Smooth muscle cell of the pulmonary artery (primary cell): Measurements from ENCODE around the gene PTP4A1. TPM values are rescaled to one million over a fixed set of nuclear protein-coding genes. Genes with fewer than 3 reads are reported as not detected.

Experiments used
- total RNA-seq: library from RNA; depleted of rRNA; stranded (reverse); fragments of >200 nt; gene quantifications from 2 replicates; pipeline ENCODE4 v1.2.3, GENCODE V29; 2014

The PTP4A1 gene
- 116 and 131 TPM in 2 replicates for total RNA-seq

DNA sequence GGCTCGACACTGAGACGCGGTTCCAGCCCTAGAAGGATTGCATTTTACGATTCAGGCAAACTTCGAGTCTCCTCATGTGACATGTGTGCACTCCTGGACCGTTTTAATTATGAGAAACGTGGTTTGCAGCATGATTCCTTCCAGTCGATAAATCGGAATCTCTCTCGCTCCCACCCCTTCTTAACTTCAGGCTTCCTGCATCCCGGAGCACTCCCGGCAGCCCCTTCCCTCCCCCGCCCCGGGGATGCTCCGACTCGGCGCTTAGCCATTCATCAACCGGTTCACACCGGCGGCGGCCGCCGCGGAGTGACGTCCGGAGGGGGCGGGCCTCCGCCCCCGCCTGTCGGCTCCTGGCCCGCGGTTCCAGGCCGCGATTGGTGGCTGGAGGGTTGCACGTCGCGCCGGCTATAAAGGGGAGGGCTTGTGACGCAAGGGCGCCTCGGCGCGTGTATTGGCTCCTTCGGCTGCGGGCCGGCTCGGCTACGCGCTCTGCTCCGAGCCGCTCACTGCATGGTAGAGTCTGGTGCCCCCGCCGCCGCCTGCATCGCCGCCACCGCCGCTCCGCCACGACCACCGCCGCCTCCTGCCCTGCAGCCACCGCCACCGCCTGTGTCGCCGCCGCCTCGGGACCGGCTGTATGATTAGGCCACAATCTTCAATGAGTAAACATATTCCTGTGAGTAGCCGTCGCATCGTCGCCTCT is at the start of gene PTP4A1, which contains the start of gene LOC128125822:
Gene PTP4A1, plus strand, starts transcription at position 437 of the 703 bp plus-strand sequence. CDS start 4,401 bp downstream, outside the sequence.
Gene LOC128125822, plus strand, starts transcription at position 437 of the 703 bp plus-strand sequence.

Other genes with a start within 250 kb of the PTP4A1 start
- gene PHF3, start 63.3 kb downstream of the PTP4A1 start, total RNA-seq: 54.2 and 61.8 TPM in 2 replicates